ENCODE results near the gene IFNA7. TPM values are rescaled to one million over a fixed set of nuclear protein-coding genes. Genes with fewer than 3 reads are reported as not detected.

The IFNA7 gene
- total and polyA plus RNA-seq, 2 of the 4 experiments (the other 2 are of a cell fraction): not detected

DNA sequence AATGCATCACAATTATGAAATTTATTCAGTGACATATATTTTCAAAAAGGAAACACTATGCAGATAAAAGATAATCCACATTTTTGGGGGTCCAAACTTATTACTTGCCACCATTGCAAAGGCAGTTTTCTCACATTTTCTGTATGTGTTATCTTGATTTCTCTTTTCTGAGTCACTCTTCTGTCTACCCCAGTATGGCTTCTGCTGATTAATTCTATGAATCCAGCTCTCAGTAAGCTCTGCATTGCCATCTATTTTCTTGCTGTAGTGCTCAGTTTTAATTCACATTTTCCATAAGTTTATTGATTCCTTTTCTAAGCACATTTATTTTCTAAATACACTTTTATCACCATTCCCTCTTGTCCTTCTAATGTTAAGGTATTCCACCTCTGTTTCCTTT lies 3.2 kb upstream of the IFNA7 start:
- no peak overlapping the region for H2BK20ac ChIP-seq (ENCODE audit: low read depth, low read length)
- no peak overlapping the region for H3K18ac ChIP-seq (ENCODE audit: low read depth, low read length)
- intact Hi-C loops (cut with micrococcal nuclease): no loop called here
- H3K9me3 ChIP-seq (ENCODE audit: control insufficient read depth, insufficient read depth, low read length): no peaks in the 10 kb centered on the region
- no peak overlapping the region for H3K14ac ChIP-seq (replicated peaks; ENCODE audit: low read depth, low read length)
- H3K36me3 ChIP-seq (ENCODE audit: control insufficient read depth, insufficient read depth, low read length): no peaks in the 10 kb centered on the region
- H3K27ac ChIP-seq (ENCODE audit: insufficient read depth, low read length): no peak overlapping the region
- CTCF ChIA-PET: no interaction called here
- H2AFZ ChIP-seq (replicated peaks; ENCODE audit: low read length, poor library complexity): no peak overlapping the region
- DNase-seq (no peak), ATAC-seq (ENCODE audit: low read depth) (no peak)
- H3K4me1 ChIP-seq (ENCODE audit: control insufficient read depth, insufficient read depth, low read length): no peaks in the 10 kb centered on the region
- in situ Hi-C loops (cut with MboI; ENCODE audit: low sequenced_read_pairs): loop anchor here (25.0 kb wide), 1 partner anchor 582 kb away; no protein-coding TSS in a partner anchor
- no peak overlapping the region for H3K4ac ChIP-seq (ENCODE audit: low read depth, low read length)
- no peak for TF ChIP-seq RFX5 (IDR thresholded peaks at IDR 0.05; ENCODE audit: low read depth, low read length)
- no peak for TF ChIP-seq BHLHE40 (IDR thresholded peaks at IDR 0.05; ENCODE audit: low read depth, low read length)
- no peak for TF ChIP-seq CTCF (conservative IDR thresholded peaks at IDR 0.05; ENCODE audit: low read depth, low read length)
- TF ChIP-seq FOS (IDR thresholded peaks at IDR 0.05; ENCODE audit: low read depth, low read length): no peak
- no peak for TF ChIP-seq RCOR1 (IDR thresholded peaks at IDR 0.05; ENCODE audit: insufficient replicate concordance, low read length)
- TF ChIP-seq RAD21 (IDR thresholded peaks at IDR 0.05; ENCODE audit: low read length): no peak
- TF ChIP-seq ELK1 (IDR thresholded peaks at IDR 0.05; ENCODE audit: borderline replicate concordance, low read depth, low read length): no peak
- no peak overlapping the region for H3K4me3 ChIP-seq (ENCODE audit: insufficient read depth, low read depth, low read length)
- H4K8ac ChIP-seq (ENCODE audit: low read depth in 2 of 2, low read length in 2 of 2): no peak overlapping the region
- no peak overlapping the region for H2AK9ac ChIP-seq (replicated peaks; ENCODE audit: low read depth, low read length, poor library complexity)
- dilution Hi-C loops (cut with HindIII; ENCODE audit: low sequenced_read_pairs, unreplicated experiment): no loop called here
- POLR2A ChIA-PET (ENCODE audit: unreplicated experiment): no interaction called here
- H3K4me2 ChIP-seq (ENCODE audit: low read depth, low read length): no peak overlapping the region
- H4K91ac ChIP-seq (ENCODE audit: insufficient read depth, low read depth, low read length): no peak overlapping the region
- BruUV-seq (replicated peaks): no TSS peak
- no peaks in the 10 kb centered on the region for H3K79me1 ChIP-seq (ENCODE audit: low read depth in 1 of 2, low read length in 2 of 2)
- H3K23ac ChIP-seq (ENCODE audit: low read depth, low read length): no peak overlapping the region
- no peak overlapping the region for H3K56ac ChIP-seq (ENCODE audit: extremely low read depth, insufficient read depth, low read length)
- H2BK15ac ChIP-seq (ENCODE audit: low read depth, low read length): no peak overlapping the region
- no peaks in the 10 kb centered on the region for H3K9me1 ChIP-seq (ENCODE audit: insufficient read depth, low read length)
- no peak overlapping the region for H4K5ac ChIP-seq (ENCODE audit: low read depth, low read length)
- no peaks in the 10 kb centered on the region for H3K27me3 ChIP-seq (ENCODE audit: control insufficient read depth, insufficient read depth, low read length)
- H2BK5ac ChIP-seq (ENCODE audit: low read depth, low read length, poor library complexity, severe bottlenecking): no peak overlapping the region
- no peak overlapping the region for H3K9ac ChIP-seq (ENCODE audit: low read depth, low read length)
- no peak overlapping the region for H2BK120ac ChIP-seq (ENCODE audit: low read depth, low read length)
- H2AK5ac ChIP-seq (ENCODE audit: low read depth, low read length): no peak overlapping the region
- no peaks in the 10 kb centered on the region for H4K20me1 ChIP-seq (ENCODE audit: insufficient read depth, low read length)
